Stimulated activated naive CD8-positive, alpha-beta T cell treated with anti-CD3 and anti-CD28 coated beads, Interleukin-15, amount 100 ng/mL, for 72 hours (primary cell): ENCODE measurements around the gene EDDM13.
"Not testable (repeated sequence)": the region's sequence is repeated elsewhere in the genome, so short reads cannot be mapped to it uniquely, and the experiment has no call there.

Experiments
- ATAC-seq: fragments of 150-1000 bp; cut with Tn5 transposase; 2 replicates; pipeline ENCODE4 v1.10.0; 2021; ENCODE audit warnings: mild to moderate bottlenecking, moderate library complexity
- DNase-seq, 2 donors: peaks; one replicate each; pipeline ENCODE4 v3.0.0; 2021 to 2022
- H3K27ac Mint-ChIP-seq, 2 donors: one replicate each; pipeline ENCODE4 v1.8.0; 2022; ENCODE audit warnings: mild to moderate bottlenecking in 2 of 2, mixed read lengths in 2 of 2, moderate library complexity in 2 of 2
- H3K27me3 Mint-ChIP-seq: one replicate; pipeline ENCODE4 v1.8.0; 2022; ENCODE audit warnings: mixed read lengths
- H3K4me1 Mint-ChIP-seq: one replicate; pipeline ENCODE4 v1.8.0; 2022; ENCODE audit warnings: mild to moderate bottlenecking, mixed read lengths
- H3K4me3 Mint-ChIP-seq, 2 donors: one replicate each; pipeline ENCODE4 v1.8.0; 2022; ENCODE audit warnings: mild to moderate bottlenecking in 2 of 2, mixed read lengths in 2 of 2, moderate library complexity in 1 of 2
- H3K9me3 Mint-ChIP-seq, 2 donors: one replicate each; pipeline ENCODE4 v1.8.0; 2022; ENCODE audit warnings: mixed read lengths in 2 of 2

The EDDM13 gene

DNA sequence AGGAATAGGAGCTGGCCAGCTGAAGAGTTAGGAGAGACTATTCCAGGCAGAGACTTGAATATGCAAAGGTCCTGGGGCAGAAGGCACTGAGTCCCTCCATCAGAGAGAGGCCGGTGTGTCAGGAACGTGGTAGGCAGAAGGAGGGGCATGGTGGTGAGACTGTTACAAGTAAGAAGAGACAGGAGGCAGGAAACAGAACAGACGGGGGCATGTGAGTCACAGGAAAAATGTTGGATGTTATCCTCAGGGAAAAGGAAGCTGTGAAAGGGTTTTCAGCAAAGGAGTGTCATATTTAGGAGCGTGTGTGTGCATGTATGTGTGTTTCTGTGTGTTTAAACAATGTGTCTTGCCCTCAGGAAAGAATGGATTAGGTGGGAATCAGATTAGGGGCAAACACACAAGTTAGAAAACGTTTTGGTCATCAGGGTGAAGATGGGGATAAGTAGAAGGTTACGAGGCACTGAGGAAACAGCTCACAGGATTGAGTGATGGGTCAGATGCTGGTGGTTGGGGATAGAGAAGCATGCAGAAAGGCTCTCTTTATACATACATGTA is 1.1 kb downstream of the EDDM13 start:
- Mint-ChIP-seq H3K4me1 (no peaks in the 10 kb centered on the region), H3K27me3 (no peaks in the 10 kb centered on the region), H3K9me3 (no peaks in the 10 kb centered on the region), H3K4me3 (no peak overlapping the region), H3K27ac (no peak overlapping the region)
- DNase-seq (no peak), ATAC-seq (no peak)

DNA sequence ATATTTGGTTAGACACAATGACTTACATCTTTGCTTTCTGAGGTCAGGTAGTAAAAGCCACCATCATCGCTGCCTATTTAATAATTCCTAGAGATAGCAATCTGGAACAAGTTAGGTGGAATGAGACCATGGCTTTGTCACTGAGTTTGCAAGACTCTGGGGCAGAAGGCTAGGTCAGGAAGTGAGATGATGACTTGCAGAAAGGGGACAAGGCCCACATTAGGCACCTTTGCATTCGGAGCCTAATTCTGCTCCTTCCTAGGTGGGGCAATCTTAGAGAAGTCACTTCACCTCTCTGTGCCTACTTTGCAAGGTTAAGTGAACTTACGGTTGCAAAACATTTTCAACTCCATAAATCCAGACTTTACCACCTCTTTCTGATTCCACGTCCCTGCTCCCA is 10.3 kb downstream of the EDDM13 start:
- H3K27ac Mint-ChIP-seq, result no peak overlapping the region
- H3K4me3 Mint-ChIP-seq, result no peak overlapping the region
- no peak for ATAC-seq
- no peak for DNase-seq
- no peaks in the 10 kb centered on the region for H3K9me3 Mint-ChIP-seq
- no peaks in the 10 kb centered on the region for H3K27me3 Mint-ChIP-seq
- H3K4me1 Mint-ChIP-seq, result no peaks in the 10 kb centered on the region

DNA sequence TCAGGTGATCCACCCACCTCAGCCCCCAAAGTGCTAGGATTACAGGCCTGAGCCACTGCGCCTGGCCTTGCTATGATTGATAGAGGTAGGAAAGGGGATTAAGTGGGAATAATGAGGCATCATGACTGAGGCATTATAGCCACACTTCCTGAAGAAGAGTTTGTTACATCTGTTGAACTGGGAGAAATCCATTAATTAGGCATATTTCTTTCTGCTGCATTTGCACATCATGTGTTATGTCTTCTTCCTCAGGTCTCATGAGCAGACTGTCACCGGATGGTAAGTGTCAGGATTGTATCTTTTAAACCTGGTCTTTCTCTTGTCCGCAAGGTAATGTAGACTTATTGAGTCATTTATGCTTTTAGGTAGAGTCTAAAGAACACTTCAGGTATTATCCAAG is 12.2 kb downstream of the EDDM13 start:
- H3K4me3 Mint-ChIP-seq, result no peak overlapping the region
- H3K27ac Mint-ChIP-seq, result no peak overlapping the region

DNA sequence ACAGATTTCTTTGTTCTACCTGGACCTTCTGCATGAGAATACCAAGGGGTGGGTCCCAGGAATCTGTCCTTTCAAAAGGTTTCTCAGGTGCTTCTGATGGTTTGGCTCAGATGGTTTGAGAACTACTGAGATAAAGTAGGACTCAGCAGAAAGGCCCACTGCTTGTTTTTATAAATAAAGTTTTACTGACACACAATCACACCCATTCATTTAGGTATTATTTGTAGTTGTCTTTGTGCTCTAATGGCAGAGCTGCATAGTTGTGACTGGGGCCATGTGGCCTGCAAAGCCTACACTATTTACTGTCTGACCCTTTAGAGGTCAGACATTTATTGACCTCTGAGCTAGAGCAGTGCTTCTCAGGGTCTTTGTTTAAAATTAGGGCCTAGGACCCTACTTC is 17.6 kb downstream of the EDDM13 start:
- Mint-ChIP-seq H3K4me3 (no peak overlapping the region), H3K9me3 (no peaks in the 10 kb centered on the region), H3K27me3 (no peaks in the 10 kb centered on the region), H3K27ac (no peak overlapping the region), H3K4me1 (no peaks in the 10 kb centered on the region)
- DNase-seq, result no peak
- ATAC-seq, result no peak

More for the DNA sequence above, 12.2 kb downstream of the EDDM13 start:
- ATAC-seq (no peak), DNase-seq (no peak)
- H3K9me3 Mint-ChIP-seq, result no peaks in the 10 kb centered on the region
- H3K27me3 Mint-ChIP-seq, result no peaks in the 10 kb centered on the region
- no peaks in the 10 kb centered on the region for H3K4me1 Mint-ChIP-seq

DNA sequence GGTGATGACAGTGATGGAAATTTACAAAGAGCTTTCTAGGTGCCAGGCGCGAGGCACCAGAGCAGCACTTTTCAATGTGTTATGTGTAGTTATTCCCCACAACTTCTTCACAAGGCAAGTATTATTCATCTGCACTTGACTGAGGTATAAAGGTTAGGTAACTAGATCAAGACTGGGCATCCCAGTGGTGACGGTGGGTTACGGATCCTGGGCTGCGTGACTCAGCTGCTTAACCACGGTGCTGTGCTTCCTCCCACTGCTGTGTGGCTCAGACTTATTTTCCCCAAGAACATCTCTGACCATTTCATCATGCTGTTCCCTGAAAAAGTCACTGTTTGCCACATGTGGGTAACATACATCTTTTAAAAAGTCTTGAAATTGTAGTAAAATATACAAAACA is 19.3 kb downstream of the EDDM13 start:
- H3K9me3 Mint-ChIP-seq, result no peaks in the 10 kb centered on the region
- H3K27ac Mint-ChIP-seq, result no peak overlapping the region
- DNase-seq (no peak), ATAC-seq (peak; percentile 58)
- no peak overlapping the region for H3K4me3 Mint-ChIP-seq
- H3K4me1 Mint-ChIP-seq, result no peaks in the 10 kb centered on the region
- no peaks in the 10 kb centered on the region for H3K27me3 Mint-ChIP-seq

DNA sequence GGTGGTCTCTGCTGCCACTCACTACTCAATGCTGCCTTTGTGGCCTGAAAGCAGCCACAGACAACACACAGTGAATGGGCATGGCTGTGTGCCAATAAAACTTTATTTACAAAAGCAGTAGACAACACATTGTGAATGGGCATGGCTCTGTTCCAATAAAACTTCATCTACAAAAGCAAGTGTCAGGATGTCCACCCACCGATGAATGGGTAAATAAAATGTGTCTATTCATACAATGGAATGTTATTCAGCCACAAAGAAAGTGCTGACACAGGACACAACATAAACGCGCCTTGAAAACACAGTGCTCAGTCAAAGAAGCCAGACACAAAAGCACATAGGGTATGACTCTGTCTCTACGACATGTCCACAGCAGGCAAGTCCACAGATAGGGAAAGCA is 22.0 kb downstream of the EDDM13 start:
- H3K4me3 Mint-ChIP-seq, result no peak overlapping the region
- H3K4me1 Mint-ChIP-seq, result no peaks in the 10 kb centered on the region
- H3K27me3 Mint-ChIP-seq, result no peaks in the 10 kb centered on the region
- H3K27ac Mint-ChIP-seq, result peak overlapping the region in 1 of 2 donors; percentile 19
- ATAC-seq, result no peak
- no peaks in the 10 kb centered on the region for H3K9me3 Mint-ChIP-seq
- no peak for DNase-seq

DNA sequence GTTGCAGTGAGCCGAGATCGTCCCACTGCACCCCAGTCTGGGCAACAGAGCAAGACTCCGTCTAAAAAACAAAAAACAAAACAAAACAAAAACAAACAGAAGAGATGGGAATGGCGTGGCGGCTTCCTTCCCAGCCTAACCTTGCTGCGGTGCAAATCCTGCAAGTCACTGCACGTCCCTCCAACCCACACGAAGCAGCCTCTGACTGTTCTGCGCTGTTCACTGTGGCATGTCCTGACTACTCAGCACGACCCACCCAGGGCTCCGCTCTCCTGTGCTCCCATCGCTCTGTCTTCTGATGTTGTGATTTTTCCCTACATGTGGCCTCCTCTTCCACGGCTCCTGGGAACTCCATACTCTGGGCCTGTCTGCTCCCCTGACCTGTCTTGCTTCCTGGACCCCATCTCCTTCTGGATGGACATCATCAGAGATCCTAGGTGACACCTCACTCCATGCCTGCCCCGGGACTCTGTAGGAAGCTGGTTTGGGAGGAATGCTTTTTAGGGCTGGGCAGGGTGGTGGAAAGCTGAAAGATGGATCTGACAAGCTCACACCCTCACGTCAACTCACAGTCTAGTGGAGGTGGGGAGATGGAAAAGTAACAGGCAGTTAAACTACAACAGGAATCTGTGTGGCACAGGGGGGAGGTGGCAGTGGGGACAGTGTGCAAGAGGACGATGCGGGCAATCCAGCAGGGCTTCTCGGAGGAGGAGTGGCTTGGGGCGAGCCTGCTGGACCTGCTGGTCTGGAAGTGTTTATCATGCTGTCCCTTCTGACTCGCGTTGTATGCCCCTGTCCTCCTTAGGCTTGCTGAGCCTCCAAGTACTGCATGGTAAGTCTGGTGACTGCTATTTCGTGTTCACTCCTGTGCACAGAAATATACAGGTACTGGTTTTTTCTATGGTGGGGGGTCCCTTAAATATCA is 23.2 kb downstream of the EDDM13 start:
- no peak for ATAC-seq
- Mint-ChIP-seq H3K27ac (peak overlapping the region in 1 of 2 donors; percentile 61), H3K9me3 (no peaks in the 10 kb centered on the region), H3K27me3 (no peaks in the 10 kb centered on the region), H3K4me1 (no peaks in the 10 kb centered on the region), H3K4me3 (no peak overlapping the region)
- DNase-seq, result no peak

DNA sequence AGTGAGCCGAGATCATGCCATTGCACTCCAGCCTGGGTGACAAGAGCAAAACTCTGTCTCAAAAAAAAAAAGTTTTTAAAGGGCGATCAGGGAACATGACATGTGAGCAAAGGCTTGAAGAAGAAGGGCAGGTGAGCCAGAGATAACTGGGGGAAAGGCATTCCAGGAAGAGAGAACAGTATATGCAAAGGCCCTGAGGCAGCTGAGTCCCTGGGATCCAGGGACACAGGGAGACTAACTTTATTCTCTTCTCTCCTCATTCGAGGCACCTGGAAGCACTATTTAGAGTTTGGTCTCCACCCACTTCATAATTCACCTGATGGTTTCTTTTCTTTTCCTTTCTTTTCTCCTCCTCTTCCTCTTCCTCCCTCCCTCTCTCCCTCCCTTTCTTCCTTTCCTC is 24.5 kb downstream of the EDDM13 start:
- H3K27ac Mint-ChIP-seq, result no peak overlapping the region
- H3K9me3 Mint-ChIP-seq, result peaks cover 0 to 7% of the 10 kb centered on the region in 2 donors
- peaks cover 7% of the 10 kb centered on the region for H3K4me1 Mint-ChIP-seq
- H3K27me3 Mint-ChIP-seq, result no peaks in the 10 kb centered on the region
- no peak for ATAC-seq
- no peak overlapping the region for H3K4me3 Mint-ChIP-seq
- no peak for DNase-seq

DNA sequence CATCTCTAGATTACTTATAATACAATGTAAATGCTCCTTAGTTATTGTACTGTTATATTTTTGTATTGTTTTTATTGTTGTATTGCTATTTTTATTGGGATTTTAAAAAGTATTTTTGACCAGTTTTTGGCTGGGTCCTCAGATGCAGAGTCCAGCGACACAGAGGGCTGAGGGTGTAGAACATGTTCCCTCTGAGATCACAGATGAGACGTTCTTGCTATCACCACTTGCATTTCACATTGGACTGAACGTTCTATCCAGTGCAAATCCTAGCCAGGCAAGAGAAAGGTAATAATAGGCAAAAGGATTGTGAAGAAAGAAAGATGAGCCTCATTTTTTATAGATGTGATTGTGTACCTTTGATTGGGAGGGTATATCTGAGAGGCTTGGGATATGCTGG is 27.1 kb downstream of the EDDM13 start:
- DNase-seq, result no peak
- no peak overlapping the region for H3K4me3 Mint-ChIP-seq
- peaks cover 25% of the 10 kb centered on the region for H3K4me1 Mint-ChIP-seq
- H3K27ac Mint-ChIP-seq, result no peak overlapping the region
- ATAC-seq, result no peak
- peaks cover 0 to 7% of the 10 kb centered on the region in 2 donors for H3K9me3 Mint-ChIP-seq
- no peaks in the 10 kb centered on the region for H3K27me3 Mint-ChIP-seq

DNA sequence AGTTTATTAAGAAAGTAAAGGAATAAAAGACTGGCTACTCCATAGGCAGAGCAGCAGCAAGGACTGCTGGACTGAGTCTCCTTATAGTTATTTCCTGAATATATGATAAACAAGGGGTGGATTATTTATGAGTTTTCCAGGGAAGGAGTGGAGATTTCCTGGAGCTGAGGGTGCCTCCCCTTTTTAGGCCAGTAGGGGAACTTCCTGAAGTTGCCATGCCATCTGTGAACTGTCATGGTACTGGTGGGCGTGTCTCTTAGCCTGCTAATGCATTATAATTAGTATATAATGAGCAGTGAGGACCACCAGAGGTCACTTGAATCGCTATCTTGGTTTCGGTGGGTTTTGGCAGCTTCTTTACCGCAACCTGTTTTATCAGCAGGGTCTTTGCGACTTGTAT is 28.6 kb downstream of the EDDM13 start:
- DNase-seq (no peak), ATAC-seq (no peak)
- Mint-ChIP-seq H3K9me3 (peaks cover 0 to 7% of the 10 kb centered on the region in 2 donors), H3K4me1 (peaks cover 25% of the 10 kb centered on the region), H3K27me3 (no peaks in the 10 kb centered on the region), H3K27ac (peak overlapping the region in 1 of 2 donors; percentile 76), H3K4me3 (no peak overlapping the region)

DNA sequence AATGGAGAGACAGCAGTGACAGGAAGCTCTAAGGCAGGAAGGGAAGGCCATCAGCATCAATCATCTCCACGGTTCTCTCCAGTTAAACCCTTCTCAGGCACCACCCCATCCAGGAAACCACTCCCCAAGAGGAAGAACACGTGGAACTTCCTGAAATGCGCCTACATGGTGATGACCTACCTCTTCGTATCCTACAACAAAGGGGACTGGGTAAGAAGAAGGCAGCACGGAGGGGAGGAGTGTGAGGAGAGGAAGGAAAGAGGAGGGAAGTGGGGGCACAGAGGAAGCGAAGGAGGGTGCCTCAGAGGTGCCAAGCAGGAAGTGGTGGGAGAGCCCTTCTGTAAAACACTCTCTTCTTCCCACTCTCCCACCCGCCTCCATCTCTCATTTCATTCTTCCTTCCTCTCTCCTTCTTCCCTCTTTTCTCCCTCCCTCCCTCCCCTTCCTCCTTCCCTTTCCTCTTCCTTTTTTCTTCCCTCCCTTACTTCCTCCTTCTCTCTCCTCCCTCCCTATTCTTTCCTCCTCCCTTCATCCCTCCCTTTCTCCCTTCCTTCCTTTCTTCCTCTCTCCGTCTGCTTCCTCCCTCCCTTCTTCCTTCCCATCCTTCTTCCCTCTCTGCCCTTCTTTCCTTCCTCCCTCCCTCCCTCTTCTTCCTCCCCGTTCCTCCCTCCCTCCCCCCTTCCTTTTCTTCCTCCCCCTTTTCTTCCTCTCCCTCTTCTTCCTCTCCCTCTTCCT is 29.5 kb downstream of the EDDM13 start:
- ATAC-seq (no peak), DNase-seq (no peak)
- peak overlapping the region; percentile 76 to 89 for H3K27ac Mint-ChIP-seq
- H3K4me3 Mint-ChIP-seq, result peak overlapping the region; percentile 37 to 57
- no peaks in the 10 kb centered on the region for H3K27me3 Mint-ChIP-seq
- H3K4me1 Mint-ChIP-seq, result peaks cover 25% of the 10 kb centered on the region
- H3K9me3 Mint-ChIP-seq, result peaks cover 0 to 7% of the 10 kb centered on the region in 2 donors

DNA sequence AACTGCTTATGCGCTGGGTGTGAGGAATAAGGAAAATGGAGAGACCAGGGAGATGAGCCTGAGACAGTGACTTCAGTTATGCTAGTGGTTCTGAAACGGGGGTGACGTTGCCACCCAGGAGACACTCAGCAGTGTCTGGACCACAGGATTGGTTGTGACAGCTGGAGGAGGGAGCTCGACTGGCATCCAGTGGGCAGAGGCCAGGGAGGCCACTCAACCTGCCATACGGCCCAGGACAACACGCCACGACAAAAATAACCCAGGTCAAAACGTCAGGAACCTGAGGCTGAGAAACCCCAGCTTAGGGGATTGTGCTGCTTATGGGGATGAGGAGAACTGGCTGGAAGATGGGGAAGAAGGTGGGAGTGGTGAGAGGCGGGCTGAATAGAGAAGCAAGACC is 31.7 kb downstream of the EDDM13 start:
- no peaks in the 10 kb centered on the region for H3K27me3 Mint-ChIP-seq
- no peak for ATAC-seq
- no peak for DNase-seq
- H3K27ac Mint-ChIP-seq, result no peak overlapping the region
- H3K9me3 Mint-ChIP-seq, result peaks cover 0 to 7% of the 10 kb centered on the region in 2 donors
- peaks cover 25% of the 10 kb centered on the region for H3K4me1 Mint-ChIP-seq
- no peak overlapping the region for H3K4me3 Mint-ChIP-seq

DNA sequence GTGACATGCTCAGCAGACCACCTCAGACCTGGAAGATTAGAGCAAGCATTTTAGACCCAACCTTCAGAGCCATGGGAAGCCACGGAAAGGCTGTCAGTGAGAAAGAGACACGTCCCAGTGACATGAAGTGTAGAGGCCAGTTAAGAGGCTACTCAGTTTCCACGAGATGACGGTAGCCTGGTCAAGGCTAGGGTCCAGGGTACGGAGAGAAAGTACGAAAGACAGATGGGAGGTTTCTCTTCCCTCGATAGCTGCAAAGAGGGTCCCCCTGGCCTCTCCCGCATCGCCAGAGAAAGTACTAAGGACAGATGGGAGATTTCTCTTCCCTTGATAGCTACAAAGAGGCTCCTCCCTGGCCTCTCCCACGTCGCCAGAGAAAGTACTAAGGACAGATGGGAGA is 33.5 kb downstream of the EDDM13 start:
- Mint-ChIP-seq H3K4me3 (no peak overlapping the region), H3K4me1 (peaks cover 31% of the 10 kb centered on the region), H3K9me3 (peaks cover 0 to 7% of the 10 kb centered on the region in 2 donors), H3K27ac (no peak overlapping the region), H3K27me3 (no peaks in the 10 kb centered on the region)
- no peak for ATAC-seq
- DNase-seq, result no peak

DNA sequence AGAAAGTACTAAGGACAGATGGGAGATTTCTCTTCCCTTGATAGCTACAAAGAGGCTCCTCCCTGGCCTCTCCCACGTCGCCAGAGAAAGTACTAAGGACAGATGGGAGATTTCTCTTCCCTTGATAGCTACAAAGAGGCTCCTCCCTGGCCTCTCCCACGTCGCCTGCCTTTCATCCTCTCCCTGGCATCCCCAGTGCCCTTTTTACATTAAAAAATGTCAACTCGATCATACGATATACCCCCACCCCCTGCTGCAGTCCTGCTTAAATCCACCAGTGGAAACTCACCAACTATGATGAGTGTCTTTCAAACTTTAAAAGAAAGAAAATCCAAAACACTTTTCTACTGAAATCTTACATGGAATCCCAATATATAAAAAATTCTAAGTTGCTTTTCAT is 34.5 kb downstream of the EDDM13 start:
- H3K4me1 Mint-ChIP-seq, result peaks cover 29% of the 10 kb centered on the region
- not testable (repeated sequence) for H3K27me3 Mint-ChIP-seq, H3K4me3 Mint-ChIP-seq, H3K9me3 Mint-ChIP-seq, ATAC-seq, H3K27ac Mint-ChIP-seq, DNase-seq

DNA sequence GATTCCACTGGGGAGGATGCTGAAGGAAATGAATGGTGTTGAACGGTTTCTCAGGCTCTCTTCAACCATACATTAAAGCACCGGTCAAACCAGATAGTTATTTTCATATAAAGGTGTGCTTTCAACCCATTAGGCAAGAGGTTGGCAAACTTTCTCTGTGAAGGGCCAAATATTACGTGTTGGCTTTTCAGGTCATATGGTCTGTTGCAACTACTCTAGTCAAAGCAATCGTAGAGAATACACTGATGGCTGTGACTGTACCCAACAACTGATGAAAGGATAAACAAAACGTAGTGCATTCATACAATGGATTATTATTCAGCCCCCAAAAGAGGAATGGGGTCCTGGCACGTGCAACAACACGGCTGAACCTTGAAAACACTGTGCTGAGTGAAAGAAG is 36.2 kb downstream of the EDDM13 start:
- peaks cover 33% of the 10 kb centered on the region for H3K4me1 Mint-ChIP-seq
- no peak for DNase-seq
- H3K27me3 Mint-ChIP-seq, result no peaks in the 10 kb centered on the region
- ATAC-seq, result no peak
- no peak overlapping the region for H3K4me3 Mint-ChIP-seq
- no peak overlapping the region for H3K27ac Mint-ChIP-seq
- H3K9me3 Mint-ChIP-seq, result peaks cover 0 to 4% of the 10 kb centered on the region in 2 donors
